ENCODE results near the gene ZNF534.
"Not testable (repeated sequence)": the region's sequence is repeated elsewhere in the genome, so short reads cannot be mapped to it uniquely, and the experiment has no call there.

The ZNF534 gene

GRCh38 chr19:52500474-52500873 is 71.5 kb downstream of the ZNF534 start:
- DNase-seq = not testable (repeated sequence)

- not testable (repeated sequence) for DNase-seq
Observed at GRCh38 chr19:52500991-52501390, 72.0 kb downstream of the ZNF534 start.

Measured in stimulated activated CD4-positive, alpha-beta T cell treated with anti-CD3 and anti-CD28 coated beads, Interleukin-2, amount 100 ng/mL, for 48 hours (primary cell).